ENCODE results near the gene MLF1. TPM values are rescaled to one million over a fixed set of nuclear protein-coding genes. Genes with fewer than 3 reads are reported as not detected.

MLF1 gene
- total RNA-seq, 4 donors from 2014 or later: 9.3 to 19.4 (median 13.5) TPM

Small RNA genes within 50 kb of the gene (small RNA-seq; reads per million reads assigned to genes)
- not detected for gene AC025033.1

Other genes starting within 250 kb of the MLF1 start
- gene GFM1, start 73.3 kb downstream of the MLF1 start, total RNA-seq: 10 to 100 TPM; 29.4 to 48.5 (median 45.5) TPM
- gene LXN, start 101.5 kb downstream of the MLF1 start, total RNA-seq: 10 to 100 TPM in 3 of 4 donors, 1 to 10 TPM in 1; 3.3 to 18.6 (median 15.9) TPM
- gene RARRES1, start 161.3 kb downstream of the MLF1 start, total RNA-seq: 1,000 to 10,000 TPM in 1 of 4 donors, 10 to 100 TPM in 3; 17.0 to 1,032 (median 80.4) TPM
- 10 to 100 TPM; 57.1 to 83.7 (median 64.3) TPM for gene MFSD1, start 230.9 kb downstream of the MLF1 start, total RNA-seq

Data from tibial nerve (tissue), 4 donors.